PC-3 (cell line): Measurements from ENCODE around the gene KRTAP19-8. TPM values are rescaled to one million over a fixed set of nuclear protein-coding genes. Genes with fewer than 3 reads are reported as not detected.

Source experiments
- ATAC-seq: fragments of 200-7000 bp; cut with Tn5 transposase; 2 replicates; pipeline ENCODE4 v1.9.1; 2020; ENCODE audit warnings: mild to moderate bottlenecking, moderate library complexity
- BruUV-seq: library from RNA; stranded (reverse); fragments of 400-500 nt; replicated peaks from 2 replicates; lab custom pipeline; 2021; lab: Mats Ljungman, UMichigan
- CTCF ChIA-PET: fragments of 300-600 bp; sonication (Branson Sonifier 250); formaldehyde crosslinking; loops from one replicate; lab custom pipeline; 2022; ENCODE audit warnings: antibody characterized with exemption; lab: Charles Lee
- POLR2A ChIA-PET: fragments of 300-600 bp; sonication (Branson Sonifier 250); formaldehyde crosslinking; loops from one replicate; lab custom pipeline; 2022; ENCODE audit warnings: antibody characterized with exemption; ENCODE audit not compliant: unreplicated experiment; lab: Charles Lee
- DNase-seq: peaks from one replicate; pipeline ENCODE4 v3.0.0-alpha.2; 2015
- H2AFZ ChIP-seq: fragments of 300-600 bp; sonication (generic); 2 replicates; pipeline ENCODE4 v1.6.0; 2016; ENCODE audit warnings: antibody characterized with exemption, low read length
- H3F3A ChIP-seq: fragments of 300-600 bp; sonication (generic); one replicate; pipeline ENCODE4 v1.6.0; 2017; ENCODE audit warnings: antibody characterized with exemption, low read length, control low read depth, mild to moderate bottlenecking; ENCODE audit not compliant: unreplicated experiment
- H3K27ac ChIP-seq: fragments of 300-600 bp; sonication (generic); 2 replicates; pipeline ENCODE4 v1.5.1; 2016; ENCODE audit warnings: mild to moderate bottlenecking, low read length
- H3K27me3 ChIP-seq: fragments of 300-600 bp; sonication (generic); 2 replicates; pipeline ENCODE4 v1.6.1; 2016; ENCODE audit warnings: low read length, mixed read lengths
- H3K36me3 ChIP-seq: fragments of 300-600 bp; sonication (generic); 2 replicates; pipeline ENCODE4 v1.6.1; 2016; ENCODE audit warnings: low read depth, mixed run types, low read length, mixed read lengths
- H3K4me1 ChIP-seq: fragments of 300-600 bp; sonication (generic); 2 replicates; pipeline ENCODE4 v1.5.1; 2016; ENCODE audit warnings: low read length; ENCODE audit not compliant: insufficient read depth
- H3K4me2 ChIP-seq: fragments of 300-600 bp; sonication (generic); 2 replicates; pipeline ENCODE4 v1.6.0; 2016; ENCODE audit warnings: low read length
- H3K4me3 ChIP-seq: fragments of 300-600 bp; sonication (generic); 2 replicates; pipeline ENCODE4 v1.5.1; 2016; ENCODE audit warnings: mild to moderate bottlenecking, low read length, mixed read lengths
- H3K79me2 ChIP-seq: fragments of 300-600 bp; sonication (generic); 2 replicates; pipeline ENCODE4 v1.6.1; 2017; ENCODE audit warnings: low read length, mixed read lengths
- H3K9ac ChIP-seq: fragments of 300-600 bp; sonication (generic); 2 replicates; pipeline ENCODE4 v1.6.0; 2016; ENCODE audit warnings: mild to moderate bottlenecking, low read length
- H3K9me2 ChIP-seq: fragments of 300-600 bp; sonication (generic); replicated peaks from 2 replicates; pipeline ENCODE4 v1.6.1; 2016; ENCODE audit warnings: mixed run types, low read length, mixed read lengths
- H3K9me3 ChIP-seq: fragments of 300-600 bp; sonication (generic); 2 replicates; pipeline ENCODE4 v1.6.1; 2016; ENCODE audit warnings: low read length, mixed read lengths
- H4K20me1 ChIP-seq: fragments of 300-600 bp; sonication (generic); 2 replicates; pipeline ENCODE4 v1.6.1; 2016; ENCODE audit warnings: low read length, mixed read lengths
- CTCF ChIP-seq: fragments of 300-600 bp; sonication (generic); conservative IDR thresholded peaks from 2 replicates; pipeline ENCODE4 v1.5.1; 2017; ENCODE audit warnings: antibody characterized with exemption, low read depth, mild to moderate bottlenecking, low read length
- EZH2 ChIP-seq: fragments of 300-600 bp; sonication (generic); IDR thresholded peaks from one replicate; pipeline ENCODE4 v1.6.1; 2017; ENCODE audit warnings: antibody characterized with exemption, mild to moderate bottlenecking, low read length; ENCODE audit not compliant: unreplicated experiment
- EZH2phosphoT487 ChIP-seq: fragments of 300-600 bp; sonication (generic); IDR thresholded peaks from 2 replicates; pipeline ENCODE4 v1.6.1; 2018; ENCODE audit warnings: mild to moderate bottlenecking, antibody characterized with exemption, low read length, borderline replicate concordance
- intact Hi-C: fragments of 100-400 bp; cut with micrococcal nuclease; formaldehyde crosslinking; loops from 2 replicates; pipeline ENCODE4 v1.9.0; 2023
- total RNA-seq: library from RNA; depleted of rRNA; stranded (reverse); fragments of >200 nt; gene quantifications from 2 replicates; pipeline ENCODE4 v1.2.3, GENCODE V29; 2014

The KRTAP19-8 gene
- total RNA-seq, 1 experiment from 2014 or later, result not detected

- DNase-seq, result no peak
- Histone ChIP-seq H3K4me3 (no peak overlapping the region), H3K36me3 (no peaks in the 10 kb centered on the region), H3K4me1 (no peaks in the 10 kb centered on the region), H3K27me3 (no peaks in the 10 kb centered on the region; the same call in 1 of the 2 replicates), H2AFZ (no peak overlapping the region), H3F3A (no peaks in the 10 kb centered on the region), H3K9ac (no peak overlapping the region), H3K4me2 (no peak overlapping the region), H3K27ac (no peak overlapping the region), H3K9me2 (no peaks in the 10 kb centered on the region), H3K79me2 (no peaks in the 10 kb centered on the region), H4K20me1 (no peaks in the 10 kb centered on the region), H3K9me3 (no peaks in the 10 kb centered on the region)
- no peak for TF ChIP-seq EZH2
- no TSS peak for BruUV-seq
- no peak for ATAC-seq
- CTCF ChIA-PET, result no interaction called here
- POLR2A ChIA-PET, result no interaction called here
- intact Hi-C loops, result no loop called here
These were observed 25.9 kb downstream of the KRTAP19-8 start for GRCh38 chr21:31012133-31013089.

DNA sequence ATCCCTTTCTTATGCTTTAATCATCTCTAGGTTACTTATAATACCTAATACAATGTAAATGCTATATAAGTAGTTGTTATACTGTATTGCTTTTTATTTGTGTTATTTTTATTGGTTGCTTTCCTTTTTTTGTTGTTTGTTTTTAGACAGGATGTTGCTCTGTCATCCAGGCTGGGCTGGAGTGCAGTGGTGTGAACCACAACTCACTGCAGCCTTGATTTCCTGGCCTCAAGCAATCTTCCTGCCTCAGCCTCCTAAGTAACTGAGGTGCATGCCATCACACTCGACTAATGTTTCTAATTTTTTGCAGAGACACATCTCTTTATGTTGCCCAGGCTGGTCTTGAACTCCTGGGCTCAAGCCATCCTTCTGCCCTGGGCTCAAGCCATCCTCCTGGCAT lies 26.9 kb downstream of the KRTAP19-8 start:
- H3K4me3 ChIP-seq, result no peak overlapping the region
- ChIA-PET POLR2A (no interaction called here), CTCF (no interaction called here)
- no peaks in the 10 kb centered on the region for H3K9me2 ChIP-seq
- no peak for ATAC-seq
- no peak overlapping the region for H3K27ac ChIP-seq
- H3K27me3 ChIP-seq, result no peaks in the 10 kb centered on the region; the same call in 1 of the 2 replicates
- H3K4me2 ChIP-seq, result no peak overlapping the region
- no peaks in the 10 kb centered on the region for H3F3A ChIP-seq
- H2AFZ ChIP-seq, result no peak overlapping the region
- BruUV-seq, result no TSS peak
- H4K20me1 ChIP-seq, result no peaks in the 10 kb centered on the region
- H3K9me3 ChIP-seq, result no peaks in the 10 kb centered on the region
- no peaks in the 10 kb centered on the region for H3K36me3 ChIP-seq
- intact Hi-C loops, result no loop called here
- TF ChIP-seq EZH2 (no peak), EZH2phosphoT487 (no peak), CTCF (no peak)
- H3K9ac ChIP-seq, result no peak overlapping the region
- no peaks in the 10 kb centered on the region for H3K4me1 ChIP-seq
- no peak for DNase-seq
- H3K79me2 ChIP-seq, result no peaks in the 10 kb centered on the region

GRCh38 chr21:31008355-31008754 lies 29.9 kb downstream of the KRTAP19-8 start:
- Histone ChIP-seq H3K4me1 (no peaks in the 10 kb centered on the region), H3K9me3 (no peaks in the 10 kb centered on the region), H4K20me1 (no peaks in the 10 kb centered on the region), H3K27me3 (peaks cover 17% of the 10 kb centered on the region), H2AFZ (no peak overlapping the region), H3K4me2 (no peak overlapping the region), H3K36me3 (no peaks in the 10 kb centered on the region), H3F3A (no peaks in the 10 kb centered on the region), H3K9me2 (no peaks in the 10 kb centered on the region), H3K9ac (no peak overlapping the region), H3K79me2 (no peaks in the 10 kb centered on the region), H3K4me3 (no peak overlapping the region), H3K27ac (no peak overlapping the region)
- no peak for TF ChIP-seq EZH2
- TF ChIP-seq CTCF, result no peak
- TF ChIP-seq EZH2phosphoT487, result no peak
- POLR2A ChIA-PET, result no interaction called here
- BruUV-seq, result no TSS peak
- CTCF ChIA-PET, result no interaction called here
- DNase-seq, result no peak
- intact Hi-C loops, result no loop called here
- ATAC-seq, result no peak
